Peyer's patch (tissue), 4 donors: ENCODE results near the gene NSUN7.

Experiments
- CTCF ChIP-seq, 6 experiments: fragments of 450-650 bp in 4 of 6; fragments of 200-600 bp in 2 of 6; sonication (generic) in 1 of 6; IDR thresholded peaks; one replicate each; pipeline ENCODE4 v1.5.1; 2017 to 2019; ENCODE audit warnings: antibody characterized with exemption in 6 of 6, mild to moderate bottlenecking in 3 of 6, moderate library complexity in 1 of 6
- POLR2A ChIP-seq, 2 donors: fragments of 450-650 bp; IDR thresholded peaks; one replicate each; pipeline ENCODE4 v1.5.1; 2017; ENCODE audit warnings: antibody characterized with exemption in 2 of 2, mild to moderate bottlenecking in 2 of 2, moderate library complexity in 2 of 2

- TF ChIP-seq CTCF (IDR thresholded peaks at IDR 0.05) (no peak), POLR2A (IDR thresholded peaks at IDR 0.05) (no peak)
Observed at GRCh38 chr4:40820101-40820500, 70.3 kb downstream of the NSUN7 start.
